Stimulated activated CD8-positive, alpha-beta memory T cell treated with anti-CD3 and anti-CD28 coated beads, Interleukin-2, amount 100 ng/mL, for 48 hours (primary cell): ENCODE data around the gene C1orf210.

ENCODE experiments used
- DNase-seq, 2 donors: peaks; one replicate each; pipeline ENCODE4 v3.0.0-alpha.2; 2020; ENCODE audit warnings: low read depth in 2 of 2

Gene C1orf210

DNA sequence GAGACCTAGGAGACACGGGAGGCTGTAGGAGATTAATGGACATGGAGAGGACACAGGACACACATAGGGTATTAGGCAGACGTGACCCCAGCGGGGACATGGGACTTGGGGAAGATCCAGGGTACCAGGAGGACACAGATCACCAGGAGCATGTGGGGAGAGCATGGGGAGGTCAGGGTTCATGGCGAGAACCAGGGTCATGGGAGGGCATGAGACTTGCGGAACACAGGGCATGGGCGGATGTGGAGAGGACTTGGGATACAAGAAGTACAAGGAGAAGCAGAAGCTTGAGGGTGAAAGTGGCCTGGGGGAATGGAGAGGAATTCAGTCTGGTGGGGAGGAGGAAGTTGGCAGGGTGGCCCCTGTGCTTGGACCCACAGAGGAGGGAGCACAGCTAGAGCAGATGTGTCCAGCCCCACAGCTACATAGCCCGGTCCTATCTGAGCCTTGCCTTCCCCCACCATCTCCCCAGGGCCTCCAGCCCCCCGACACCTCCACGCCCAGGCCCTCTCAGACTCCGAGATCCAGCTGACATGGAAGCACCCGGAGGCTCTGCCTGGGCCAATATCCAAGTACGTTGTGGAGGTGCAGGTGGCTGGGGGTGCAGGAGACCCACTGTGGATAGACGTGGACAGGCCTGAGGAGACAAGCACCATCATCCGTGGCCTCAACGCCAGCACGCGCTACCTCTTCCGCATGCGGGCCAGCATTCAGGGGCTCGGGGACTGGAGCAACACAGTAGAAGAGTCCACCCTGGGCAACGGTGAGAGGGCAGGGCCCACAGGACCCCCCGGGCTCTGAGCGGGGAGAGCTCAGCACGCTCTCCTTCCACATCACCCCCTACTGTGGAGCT, 27.5 kb upstream of the C1orf210 start:
- DNase-seq: no peak

DNA sequence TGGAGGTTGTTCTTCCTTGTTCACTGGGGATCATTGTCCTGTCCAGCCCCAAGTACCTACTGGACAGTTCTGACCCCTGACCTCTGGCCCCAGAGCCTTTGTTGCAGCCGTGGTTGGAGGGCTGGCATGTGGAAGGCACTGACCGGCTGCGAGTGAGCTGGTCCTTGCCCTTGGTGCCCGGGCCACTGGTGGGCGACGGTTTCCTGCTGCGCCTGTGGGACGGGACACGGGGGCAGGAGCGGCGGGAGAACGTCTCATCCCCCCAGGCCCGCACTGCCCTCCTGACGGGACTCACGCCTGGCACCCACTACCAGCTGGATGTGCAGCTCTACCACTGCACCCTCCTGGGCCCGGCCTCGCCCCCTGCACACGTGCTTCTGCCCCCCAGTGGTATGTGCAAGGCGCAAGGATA, 26.8 kb upstream of the C1orf210 start:
- DNase-seq: no peak

- DNase-seq: no peak
Observed at GRCh38 chr1:43311521-43311920, 26.1 kb upstream of the C1orf210 start.

- DNase-seq: no peak
Observed at GRCh38 chr1:43309405-43310025, 24.1 kb upstream of the C1orf210 start.

DNA sequence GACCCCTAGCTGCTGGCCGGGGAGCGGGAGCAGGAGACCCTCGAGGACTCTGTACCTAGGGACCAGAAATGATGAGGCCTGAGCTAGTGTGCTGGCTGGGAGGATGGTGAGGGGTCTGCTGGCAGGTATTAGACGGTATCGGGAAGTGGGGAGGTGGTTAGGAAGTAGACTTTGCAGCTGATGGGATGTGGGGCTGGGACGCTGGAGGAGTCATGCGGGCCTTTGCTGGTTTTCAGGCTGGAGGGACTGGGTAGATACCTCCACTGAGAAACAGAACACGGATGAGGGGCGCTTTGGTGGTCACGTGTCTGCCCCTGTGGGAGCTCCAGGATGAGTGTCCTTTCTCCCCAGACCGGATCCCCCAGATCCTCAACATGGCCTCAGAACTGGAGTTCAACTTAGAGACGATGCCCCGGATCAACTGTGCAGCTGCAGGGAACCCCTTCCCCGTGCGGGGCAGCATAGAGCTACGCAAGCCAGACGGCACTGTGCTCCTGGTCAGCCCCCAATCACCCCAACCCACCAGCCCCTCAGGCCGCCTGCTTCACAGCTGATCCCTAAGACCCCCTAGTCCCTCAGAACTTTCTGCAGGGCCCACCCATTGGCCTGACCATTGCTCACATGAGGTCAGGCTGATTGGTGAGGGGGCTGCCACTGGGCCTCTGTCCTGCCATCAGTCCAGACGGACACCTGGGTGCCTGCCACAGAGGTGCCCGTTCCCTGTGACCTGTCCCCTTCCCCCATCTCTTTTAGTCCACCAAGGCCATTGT, 23.4 kb upstream of the C1orf210 start:
- DNase-seq: no peak

- DNase-seq: no peak
Observed at GRCh38 chr1:43307458-43308158, 22.2 kb upstream of the C1orf210 start.

DNA sequence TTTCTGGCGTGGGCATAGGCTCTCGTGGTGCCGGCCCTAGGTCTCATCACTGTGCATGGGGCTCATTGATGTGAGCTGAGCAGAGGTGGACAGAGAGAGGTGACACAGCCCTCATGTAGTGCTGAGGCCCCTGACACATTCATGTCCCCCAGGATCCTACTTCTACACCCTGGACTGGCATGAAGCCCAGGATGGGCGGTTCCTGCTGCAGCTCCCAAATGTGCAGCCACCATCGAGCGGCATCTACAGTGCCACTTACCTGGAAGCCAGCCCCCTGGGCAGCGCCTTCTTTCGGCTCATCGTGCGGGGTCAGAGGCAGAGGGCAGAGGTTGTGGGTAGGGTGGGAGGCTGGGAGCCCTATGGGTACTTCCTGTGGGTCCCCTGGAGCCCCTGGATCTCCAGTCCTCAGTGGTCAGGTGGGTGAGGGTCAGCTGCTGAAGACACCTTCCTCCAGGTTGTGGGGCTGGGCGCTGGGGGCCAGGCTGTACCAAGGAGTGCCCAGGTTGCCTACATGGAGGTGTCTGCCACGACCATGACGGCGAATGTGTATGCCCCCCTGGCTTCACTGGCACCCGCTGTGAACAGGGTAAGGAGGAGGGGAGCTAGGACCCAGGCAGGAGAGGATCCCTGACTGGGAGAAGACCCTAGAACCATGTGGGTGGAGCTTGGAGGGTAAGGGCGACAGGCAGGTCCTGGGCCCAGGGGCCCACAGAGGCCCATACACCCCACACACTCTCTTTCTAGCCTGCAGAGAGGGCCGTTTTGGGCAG, 21.5 kb upstream of the C1orf210 start:
- DNase-seq: no peak

DNA sequence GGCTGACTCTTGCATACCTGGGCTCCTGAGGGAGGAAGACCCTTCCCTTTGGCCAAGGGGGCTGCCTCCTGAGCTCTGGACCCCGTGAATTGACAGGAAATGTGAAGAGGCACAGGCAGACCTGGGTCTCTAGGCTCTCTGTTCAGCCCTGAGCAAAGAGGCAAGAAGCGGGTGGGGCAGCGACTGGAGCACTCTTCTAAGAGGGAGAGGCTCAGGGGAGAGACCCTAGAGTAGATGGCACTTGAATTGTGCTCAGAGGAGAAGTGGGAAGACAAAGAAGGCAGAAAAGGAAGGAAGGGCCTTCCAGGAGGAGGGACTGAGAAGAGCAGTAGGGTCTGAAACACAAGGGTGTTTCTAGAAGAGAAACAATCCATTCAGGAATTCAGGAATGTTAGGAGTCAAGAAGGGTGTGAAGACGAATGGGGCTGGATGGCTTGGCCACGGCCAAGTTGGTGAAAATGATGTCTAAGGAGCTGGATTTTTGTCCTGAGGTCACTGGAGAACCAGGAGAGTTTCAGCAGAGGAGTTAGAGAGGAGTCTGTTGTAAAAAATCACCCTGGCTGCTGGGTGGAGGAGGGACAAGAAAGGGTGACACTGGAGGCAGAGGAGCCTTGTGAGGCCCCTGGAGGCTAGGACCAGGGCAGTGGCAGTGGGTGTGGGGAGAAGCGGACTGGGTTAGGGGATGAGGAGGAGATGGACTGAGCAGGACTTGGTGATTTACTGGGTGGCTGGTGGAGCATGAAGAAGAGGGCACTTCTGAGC, 20.7 kb upstream of the C1orf210 start:
- DNase-seq: no peak

DNA sequence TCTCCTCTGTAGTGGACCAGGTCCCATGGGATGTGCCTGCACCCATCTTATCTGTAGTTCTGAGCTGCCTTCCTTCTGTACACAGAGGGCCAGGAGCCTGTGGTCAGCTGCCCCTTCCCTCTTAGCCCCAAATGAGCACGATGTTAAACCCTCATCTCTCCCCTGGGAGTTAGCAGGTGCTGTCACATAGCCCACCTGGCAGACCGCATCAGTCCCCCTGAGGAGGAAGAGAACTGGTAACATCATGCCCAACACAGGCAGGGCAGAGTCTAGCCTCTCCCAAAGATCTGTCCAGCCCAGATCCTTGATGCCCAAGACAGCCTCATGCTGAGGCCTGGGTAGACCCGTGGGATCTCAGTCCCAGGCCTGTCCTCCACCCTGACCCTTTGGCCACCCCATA, 20.1 kb upstream of the C1orf210 start:
- no peak for DNase-seq

DNA sequence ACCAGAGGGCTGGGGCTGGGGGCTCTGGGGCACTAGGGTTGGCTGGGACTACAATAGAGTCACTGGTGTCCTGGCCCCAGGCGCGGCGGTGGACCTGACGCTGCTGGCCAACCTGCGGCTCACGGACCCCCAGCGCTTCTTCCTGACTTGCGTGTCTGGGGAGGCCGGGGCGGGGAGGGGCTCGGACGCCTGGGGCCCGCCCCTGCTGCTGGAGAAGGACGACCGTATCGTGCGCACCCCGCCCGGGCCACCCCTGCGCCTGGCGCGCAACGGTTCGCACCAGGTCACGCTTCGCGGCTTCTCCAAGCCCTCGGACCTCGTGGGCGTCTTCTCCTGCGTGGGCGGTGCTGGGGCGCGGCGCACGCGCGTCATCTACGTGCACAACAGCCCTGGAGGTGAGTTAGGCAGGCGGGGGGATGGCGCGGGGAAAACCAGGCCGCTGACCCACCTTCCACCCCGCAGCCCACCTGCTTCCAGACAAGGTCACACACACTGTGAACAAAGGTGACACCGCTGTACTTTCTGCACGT, 19.5 kb upstream of the C1orf210 start:
- DNase-seq: no peak

DNA sequence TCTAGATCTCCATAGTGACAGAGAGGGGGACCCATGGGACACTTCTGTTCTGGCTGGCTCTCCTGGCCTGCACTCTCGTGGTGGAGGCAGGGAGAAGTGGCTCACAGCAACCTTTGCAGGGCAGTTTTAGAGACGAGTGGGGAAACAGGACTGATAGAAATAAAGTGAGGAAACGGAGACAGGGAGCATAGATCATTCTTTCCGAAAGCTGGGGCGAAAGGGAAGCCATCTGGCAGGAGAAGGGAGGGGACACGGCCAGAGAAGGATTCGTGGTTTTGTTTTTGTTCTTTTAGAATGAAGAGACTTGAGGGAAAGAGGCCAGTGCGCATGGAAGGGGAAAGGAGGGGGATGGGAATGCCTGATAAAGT, 18.9 kb upstream of the C1orf210 start:
- no peak for DNase-seq

- DNase-seq: no peak
Observed at GRCh38 chr1:43303471-43304313, 18.3 kb upstream of the C1orf210 start.

- no peak for DNase-seq
Observed at GRCh38 chr1:43302721-43303470, 17.5 kb upstream of the C1orf210 start.

DNA sequence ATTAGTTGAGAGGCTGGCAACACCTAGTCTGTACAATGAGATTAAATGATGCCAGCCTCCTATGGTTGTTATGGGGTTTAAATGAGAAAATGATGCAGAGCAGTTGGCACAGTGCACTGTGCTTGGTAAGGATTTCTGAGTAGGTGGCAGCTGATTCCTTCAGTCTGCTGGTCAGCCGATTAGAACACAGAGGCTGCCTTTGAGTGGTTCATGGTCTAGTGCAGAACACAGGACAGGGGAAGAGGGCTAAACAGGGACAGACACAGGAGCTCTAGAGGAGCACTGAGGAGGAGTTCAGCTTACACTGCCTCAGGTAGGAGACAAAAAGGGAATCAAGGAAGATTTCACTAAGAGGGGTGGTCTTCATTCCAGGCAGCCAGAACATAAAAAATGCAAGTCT, 16.8 kb upstream of the C1orf210 start:
- no peak for DNase-seq

DNA sequence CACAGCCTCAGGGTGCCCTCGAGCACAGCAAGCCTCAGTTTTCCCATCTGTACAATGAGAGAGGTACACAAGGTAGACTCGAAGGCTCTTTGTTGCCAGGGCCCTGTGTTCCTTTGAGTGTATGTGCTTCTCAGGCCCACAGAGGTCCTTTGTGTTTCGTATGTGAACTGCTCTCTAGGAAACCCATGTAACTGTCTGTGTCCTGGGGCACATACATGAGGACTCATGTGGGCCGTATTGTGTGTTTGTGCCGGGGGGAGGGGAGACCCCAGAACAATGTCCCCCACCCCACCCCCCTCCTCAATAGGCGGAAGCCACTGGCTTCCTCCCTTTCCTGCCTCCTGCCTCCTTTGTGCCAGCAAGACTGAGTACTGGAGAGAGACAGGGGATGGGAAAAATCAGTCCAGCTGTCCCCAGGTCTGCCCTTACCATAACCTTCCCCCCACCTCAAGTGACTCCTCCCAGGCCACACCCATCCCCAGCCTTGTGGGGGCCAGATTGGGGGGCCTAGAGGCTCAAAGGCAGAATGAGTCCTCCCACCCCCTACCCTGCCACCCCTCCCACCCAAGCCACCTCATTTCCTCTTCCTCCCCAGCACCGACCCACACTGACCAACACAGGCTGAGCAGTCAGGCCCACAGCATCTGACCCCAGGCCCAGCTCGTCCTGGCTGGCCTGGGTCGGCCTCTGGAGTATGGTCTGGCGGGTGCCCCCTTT, 15.2 kb upstream of the C1orf210 start, which contains the start of gene TIE1:
TSS of gene TIE1 (plus strand) at position 605 of the 717 bp plus-strand sequence. CDS start at position 695, 90 bp downstream.
- DNase-seq: no peak

- no peak for DNase-seq
Observed at GRCh38 chr1:43299101-43299500, 13.7 kb upstream of the C1orf210 start.

DNA sequence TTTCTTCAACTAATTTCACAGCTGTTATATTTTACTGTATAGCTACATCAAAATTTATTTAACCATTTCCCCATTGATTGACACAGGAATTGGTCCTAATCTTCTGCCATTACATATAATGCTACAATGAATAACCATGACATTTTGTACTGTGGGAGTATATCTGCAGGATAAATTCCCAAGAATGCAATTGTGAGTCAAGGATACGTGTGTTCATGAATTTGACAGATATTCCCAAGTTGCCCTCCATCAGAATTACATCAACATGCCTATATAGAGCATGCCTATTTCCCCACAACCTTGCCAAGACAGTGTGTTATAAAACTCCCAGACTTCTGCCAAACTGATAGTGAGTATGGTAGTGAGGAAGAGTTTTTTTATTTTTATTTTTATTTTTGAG, 12.7 kb upstream of the C1orf210 start:
- DNase-seq: no peak

DNA sequence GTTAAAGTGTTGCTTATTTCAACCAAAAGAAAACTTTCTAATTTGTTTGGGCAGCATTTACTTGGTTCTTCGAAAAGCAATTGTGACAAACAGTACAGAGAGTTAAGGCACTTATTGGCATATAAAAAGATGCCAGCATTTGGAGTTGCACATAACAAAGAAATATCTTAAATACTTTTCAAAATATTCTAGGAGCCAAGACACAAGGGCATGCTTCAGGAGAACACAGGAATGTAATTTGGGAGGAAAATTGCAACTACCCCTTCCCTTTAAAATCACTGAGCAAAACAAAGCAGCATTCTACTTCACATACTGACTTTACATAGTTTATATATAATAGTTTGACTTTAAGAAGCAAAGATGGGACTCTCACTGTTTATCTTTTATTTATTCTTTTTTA, 10.8 kb upstream of the C1orf210 start:
- no peak for DNase-seq
